Lower leg skin (tissue), 4 donors: ENCODE measurements around the gene PTRH1. TPM values are rescaled to one million over a fixed set of nuclear protein-coding genes. Genes with fewer than 3 reads are reported as not detected.

Experiments used
- DNase-seq, 2 donors: peaks; one replicate each; pipeline ENCODE4 v3.0.0-alpha.2; 2019; ENCODE audit warnings: low spot score in 2 of 2
- H3K4me3 ChIP-seq: fragments of 200-600 bp; sonication (generic); 2 replicates; pipeline ENCODE4 v1.5.1; 2017; ENCODE audit warnings: mild to moderate bottlenecking, low read depth; ENCODE audit not compliant: poor library complexity, severe bottlenecking
- POLR2A ChIP-seq, 2 donors: fragments of 450-650 bp; IDR thresholded peaks; one replicate each; pipeline ENCODE4 v1.6.1; 2016 to 2017; ENCODE audit warnings: antibody characterized with exemption in 2 of 2, mild to moderate bottlenecking in 1 of 2, moderate library complexity in 1 of 2
- whole genome bisulfite sequencing, 2 donors: methylation state at CpG; one replicate each; pipeline ENCODE4 v1.1.5; 2018; 5-methylcytosine and 5-hydroxymethylcytosine counted together
- intact Hi-C: fragments of 100-400 bp; cut with DNase I; formaldehyde crosslinking; loops from one replicate; pipeline ENCODE4 v1.15.0; 2023; ENCODE audit warnings: low total_unique reads
- total RNA-seq, 4 donors: library from RNA; depleted of rRNA; stranded (reverse); fragments of >200 nt; gene quantifications; one replicate each; pipeline ENCODE4 v1.1.0, GENCODE V29; 2016
- TF ChIP-seq, protein P1 (sequence below), 3 donors: fragments of 450-650 bp; IDR thresholded peaks; one replicate each; pipeline ENCODE4 v1.5.1; 2016; ENCODE audit warnings: antibody characterized with exemption in 3 of 3, mild to moderate bottlenecking in 3 of 3, moderate library complexity in 2 of 3

Gene PTRH1
- total RNA-seq, 4 donors from 2014 or later: 28.2 to 71.8 (median 52.3) TPM

- no peak overlapping the region for H3K4me3 ChIP-seq
- TF ChIP-seq, protein P1, sequence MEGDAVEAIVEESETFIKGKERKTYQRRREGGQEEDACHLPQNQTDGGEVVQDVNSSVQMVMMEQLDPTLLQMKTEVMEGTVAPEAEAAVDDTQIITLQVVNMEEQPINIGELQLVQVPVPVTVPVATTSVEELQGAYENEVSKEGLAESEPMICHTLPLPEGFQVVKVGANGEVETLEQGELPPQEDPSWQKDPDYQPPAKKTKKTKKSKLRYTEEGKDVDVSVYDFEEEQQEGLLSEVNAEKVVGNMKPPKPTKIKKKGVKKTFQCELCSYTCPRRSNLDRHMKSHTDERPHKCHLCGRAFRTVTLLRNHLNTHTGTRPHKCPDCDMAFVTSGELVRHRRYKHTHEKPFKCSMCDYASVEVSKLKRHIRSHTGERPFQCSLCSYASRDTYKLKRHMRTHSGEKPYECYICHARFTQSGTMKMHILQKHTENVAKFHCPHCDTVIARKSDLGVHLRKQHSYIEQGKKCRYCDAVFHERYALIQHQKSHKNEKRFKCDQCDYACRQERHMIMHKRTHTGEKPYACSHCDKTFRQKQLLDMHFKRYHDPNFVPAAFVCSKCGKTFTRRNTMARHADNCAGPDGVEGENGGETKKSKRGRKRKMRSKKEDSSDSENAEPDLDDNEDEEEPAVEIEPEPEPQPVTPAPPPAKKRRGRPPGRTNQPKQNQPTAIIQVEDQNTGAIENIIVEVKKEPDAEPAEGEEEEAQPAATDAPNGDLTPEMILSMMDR (IDR thresholded peaks at IDR 0.05): no peak
- TF ChIP-seq POLR2A (IDR thresholded peaks at IDR 0.05): no peak
- no peak for DNase-seq
- 78 to 84% methylated on average over 12 of the region's 12 CpGs for WGBS, 2 donors
- intact Hi-C loops: no loop called here
Measured at GRCh38 chr9:127720031-127720864, 4.8 kb upstream of the PTRH1 start.

- intact Hi-C loops: no loop called here
- 84 to 85% methylated on average over 5 of the region's 5 CpGs for WGBS, 2 donors
- no peak overlapping the region for H3K4me3 ChIP-seq
- DNase-seq: no peak
- TF ChIP-seq, protein P1 (IDR thresholded peaks at IDR 0.05): no peak
- TF ChIP-seq POLR2A (IDR thresholded peaks at IDR 0.05): no peak
Measured at GRCh38 chr9:127717766-127718165, 2.3 kb upstream of the PTRH1 start.

GRCh38 chr9:127716412-127716811 lies 949 bp upstream of the PTRH1 start:
- 66 to 86% methylated on average over 9 of the region's 9 CpGs for WGBS, 2 donors
- TF ChIP-seq POLR2A (IDR thresholded peaks at IDR 0.05): no peak
- TF ChIP-seq, protein P1 (IDR thresholded peaks at IDR 0.05): no peak
- intact Hi-C loops: no loop called here
- no peak for DNase-seq
- H3K4me3 ChIP-seq: no peak overlapping the region

DNA sequence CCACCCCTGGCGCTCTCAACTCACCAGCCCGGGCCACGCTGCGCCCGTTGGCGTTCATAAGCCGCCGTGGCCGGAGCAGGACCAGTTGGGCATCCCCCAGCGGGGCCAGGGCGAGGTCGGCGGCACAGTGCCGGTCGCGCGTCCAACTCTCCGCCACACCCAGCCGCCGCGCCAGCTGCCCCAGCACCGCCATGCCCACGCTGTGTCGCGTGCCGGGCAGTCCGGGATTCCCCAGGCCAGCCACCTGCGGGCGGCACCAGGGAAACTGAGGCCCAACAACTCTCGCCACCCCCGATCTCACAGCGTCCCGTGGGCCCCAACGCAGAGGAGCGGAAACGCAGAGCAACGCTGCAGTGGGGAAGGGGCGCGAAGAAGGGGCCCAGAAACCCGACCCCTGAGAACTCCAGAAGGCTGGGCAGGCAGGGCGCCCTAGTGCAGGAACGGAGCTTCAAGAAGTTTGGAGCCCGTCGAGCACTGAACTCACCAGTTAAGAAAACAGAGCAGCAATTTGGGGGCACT lies 453 bp downstream of the PTRH1 start:
- WGBS, 2 donors: 0 to 1% methylated on average over 16 to 24 of the region's 44 CpGs
- H3K4me3 ChIP-seq: peak overlapping the region; percentile 51
- intact Hi-C loops: no loop called here
- TF ChIP-seq, protein P1 (IDR thresholded peaks at IDR 0.05): no peak
- TF ChIP-seq POLR2A (IDR thresholded peaks at IDR 0.05): no peak
- no peak for DNase-seq

DNA sequence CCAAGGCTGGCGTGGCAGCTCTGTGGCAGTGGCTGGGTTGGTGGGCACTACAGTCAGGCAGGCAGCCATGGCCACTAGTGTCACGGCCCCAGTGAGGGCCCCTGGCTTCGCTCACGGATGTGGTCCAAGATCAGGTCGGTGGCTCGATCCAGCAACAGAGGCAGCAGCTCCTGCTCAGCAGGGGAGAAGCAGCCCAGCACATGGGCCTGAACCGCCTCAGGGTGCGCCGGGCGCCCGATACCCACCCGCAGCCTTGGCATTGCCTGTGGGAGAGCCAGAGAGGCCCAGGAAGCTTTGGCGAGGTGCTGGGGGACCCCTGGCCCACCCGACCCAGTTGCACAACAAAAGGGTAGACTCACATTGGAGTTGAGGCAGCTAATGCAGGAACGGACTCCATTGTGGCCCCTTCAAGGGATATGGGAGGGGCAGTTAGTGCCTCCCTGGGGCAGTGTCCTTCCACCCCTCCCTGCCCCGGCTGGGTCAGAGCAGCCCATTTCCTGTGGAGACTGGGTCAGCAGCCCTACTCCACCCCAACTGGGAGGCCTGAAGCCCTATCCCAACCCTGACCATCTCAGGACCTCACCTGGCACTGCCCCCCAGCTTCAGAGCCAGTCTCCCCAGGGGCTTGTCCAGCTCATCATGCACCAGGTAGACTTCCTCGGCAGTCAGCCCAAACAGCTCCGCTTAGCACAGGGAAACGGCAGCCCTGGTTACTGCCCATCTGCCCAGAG lies 1.3 kb downstream of the PTRH1 start:
- WGBS, 2 donors: 78 to 89% methylated on average over 15 to 18 of the region's 19 CpGs
- no peak for TF ChIP-seq POLR2A (IDR thresholded peaks at IDR 0.05)
- TF ChIP-seq, protein P1 (IDR thresholded peaks at IDR 0.05): no peak
- no peak overlapping the region for H3K4me3 ChIP-seq
- DNase-seq: no peak
- intact Hi-C loops: no loop called here
